Endothelial cell (in vitro differentiated cells): ENCODE measurements around the gene MGAT5. TPM values are rescaled to one million over a fixed set of nuclear protein-coding genes. Genes with fewer than 3 reads are reported as not detected.

ENCODE experiments used
- DNase-seq: peaks from one replicate; pipeline ENCODE4 v3.0.0; 2021; ENCODE audit warnings: low spot score
- H3K27ac Mint-ChIP-seq: one replicate; pipeline ENCODE4 v1.8.0; 2021; ENCODE audit warnings: mixed read lengths, inconsistent platforms; ENCODE audit not compliant: unreplicated experiment
- H3K27me3 Mint-ChIP-seq: one replicate; pipeline ENCODE4 v1.8.0; 2021; ENCODE audit warnings: mild to moderate bottlenecking, moderate library complexity, mixed read lengths, inconsistent platforms; ENCODE audit not compliant: unreplicated experiment
- H3K36me3 Mint-ChIP-seq: one replicate; pipeline ENCODE4 v1.8.0; 2021; ENCODE audit warnings: mild to moderate bottlenecking, low read depth, mixed read lengths, inconsistent platforms; ENCODE audit not compliant: unreplicated experiment
- H3K4me1 Mint-ChIP-seq: one replicate; pipeline ENCODE4 v1.8.0; 2021; ENCODE audit warnings: mild to moderate bottlenecking, mixed read lengths, inconsistent platforms; ENCODE audit not compliant: unreplicated experiment
- H3K4me3 Mint-ChIP-seq: one replicate; pipeline ENCODE4 v1.8.0; 2021; ENCODE audit warnings: mild to moderate bottlenecking, mixed read lengths, inconsistent platforms; ENCODE audit not compliant: unreplicated experiment
- H3K9me3 Mint-ChIP-seq: one replicate; pipeline ENCODE4 v1.8.0; 2021; ENCODE audit warnings: mixed read lengths, inconsistent platforms; ENCODE audit not compliant: unreplicated experiment
- total RNA-seq: library from RNA; stranded (reverse); fragmentation: NEBNext Ultra II Directional; extraction: Animal tissue kit (Norgen Biotek cat#: 25700); gene quantifications from one replicate; pipeline ENCODE4 v1.2.1, GENCODE V29; 2021; ENCODE audit not compliant: unreplicated experiment
- TF ChIP-seq, protein P1 (sequence below): fragments of 200-600 bp; sonication (generic); IDR thresholded peaks from one replicate; pipeline ENCODE4 v1.5.0; 2021; ENCODE audit warnings: antibody characterized with exemption; ENCODE audit not compliant: unreplicated experiment

MGAT5 gene
- total RNA-seq, 1 donor from 2014 or later = 124 TPM

DNA sequence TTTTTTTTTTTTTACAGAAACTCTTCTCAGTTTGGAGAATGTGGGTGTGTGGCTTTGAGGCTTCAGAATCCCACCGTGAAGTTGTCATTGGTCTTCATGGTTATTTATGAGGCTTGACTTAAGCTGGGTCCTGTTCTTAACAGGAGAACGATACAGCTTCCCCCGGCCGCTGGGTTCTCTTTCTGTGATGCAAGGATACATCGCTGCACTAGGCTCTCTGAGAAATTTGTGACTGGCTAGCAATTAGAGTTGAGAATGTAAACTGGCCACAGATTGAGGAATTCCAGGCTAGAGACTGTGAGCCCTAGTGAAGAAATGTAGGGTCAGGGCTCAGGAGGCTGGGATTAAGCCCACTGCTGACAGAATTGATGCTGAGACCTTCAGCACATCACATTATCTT is 29.8 kb downstream of the MGAT5 start:
- no peak for DNase-seq
- TF ChIP-seq, protein P1, sequence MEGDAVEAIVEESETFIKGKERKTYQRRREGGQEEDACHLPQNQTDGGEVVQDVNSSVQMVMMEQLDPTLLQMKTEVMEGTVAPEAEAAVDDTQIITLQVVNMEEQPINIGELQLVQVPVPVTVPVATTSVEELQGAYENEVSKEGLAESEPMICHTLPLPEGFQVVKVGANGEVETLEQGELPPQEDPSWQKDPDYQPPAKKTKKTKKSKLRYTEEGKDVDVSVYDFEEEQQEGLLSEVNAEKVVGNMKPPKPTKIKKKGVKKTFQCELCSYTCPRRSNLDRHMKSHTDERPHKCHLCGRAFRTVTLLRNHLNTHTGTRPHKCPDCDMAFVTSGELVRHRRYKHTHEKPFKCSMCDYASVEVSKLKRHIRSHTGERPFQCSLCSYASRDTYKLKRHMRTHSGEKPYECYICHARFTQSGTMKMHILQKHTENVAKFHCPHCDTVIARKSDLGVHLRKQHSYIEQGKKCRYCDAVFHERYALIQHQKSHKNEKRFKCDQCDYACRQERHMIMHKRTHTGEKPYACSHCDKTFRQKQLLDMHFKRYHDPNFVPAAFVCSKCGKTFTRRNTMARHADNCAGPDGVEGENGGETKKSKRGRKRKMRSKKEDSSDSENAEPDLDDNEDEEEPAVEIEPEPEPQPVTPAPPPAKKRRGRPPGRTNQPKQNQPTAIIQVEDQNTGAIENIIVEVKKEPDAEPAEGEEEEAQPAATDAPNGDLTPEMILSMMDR = no peak
- peaks cover 8% of the 10 kb centered on the region for H3K36me3 Mint-ChIP-seq
- H3K27ac Mint-ChIP-seq = no peak overlapping the region
- no peaks in the 10 kb centered on the region for H3K9me3 Mint-ChIP-seq
- H3K4me3 Mint-ChIP-seq = no peak overlapping the region
- H3K27me3 Mint-ChIP-seq = no peaks in the 10 kb centered on the region
- H3K4me1 Mint-ChIP-seq = peaks cover 5% of the 10 kb centered on the region

DNA sequence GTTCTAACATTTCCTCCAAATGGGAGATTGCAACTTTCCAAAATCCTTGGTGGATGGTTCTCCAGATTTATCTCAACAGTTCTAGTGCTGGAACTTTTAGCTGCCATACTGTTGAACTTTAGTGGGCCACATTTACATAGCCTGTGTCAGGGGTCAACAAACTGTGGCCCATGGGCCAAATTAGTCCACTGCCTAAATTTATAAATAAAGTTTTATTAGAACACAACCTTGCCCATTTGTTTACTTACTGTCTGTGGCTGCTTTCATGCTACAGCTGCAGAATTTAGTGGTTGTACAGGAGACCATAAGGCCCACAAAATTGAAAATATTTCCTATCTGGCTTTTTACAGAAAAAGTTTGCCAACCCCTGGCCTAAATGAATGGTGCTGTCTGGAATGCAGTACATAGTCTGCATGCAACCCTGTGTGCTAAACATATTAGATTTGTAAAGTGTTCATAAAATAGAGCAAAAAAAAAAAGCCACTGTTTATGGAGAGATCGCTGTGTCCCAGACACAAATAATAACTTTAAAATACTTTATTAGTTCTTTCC is 30.3 kb downstream of the MGAT5 start:
- Mint-ChIP-seq H3K36me3 (peaks cover 4% of the 10 kb centered on the region), H3K27ac (no peak overlapping the region), H3K9me3 (no peaks in the 10 kb centered on the region), H3K27me3 (no peaks in the 10 kb centered on the region), H3K4me1 (peaks cover 5% of the 10 kb centered on the region), H3K4me3 (no peak overlapping the region)
- no peak for DNase-seq
- TF ChIP-seq, protein P1 = no peak

DNA sequence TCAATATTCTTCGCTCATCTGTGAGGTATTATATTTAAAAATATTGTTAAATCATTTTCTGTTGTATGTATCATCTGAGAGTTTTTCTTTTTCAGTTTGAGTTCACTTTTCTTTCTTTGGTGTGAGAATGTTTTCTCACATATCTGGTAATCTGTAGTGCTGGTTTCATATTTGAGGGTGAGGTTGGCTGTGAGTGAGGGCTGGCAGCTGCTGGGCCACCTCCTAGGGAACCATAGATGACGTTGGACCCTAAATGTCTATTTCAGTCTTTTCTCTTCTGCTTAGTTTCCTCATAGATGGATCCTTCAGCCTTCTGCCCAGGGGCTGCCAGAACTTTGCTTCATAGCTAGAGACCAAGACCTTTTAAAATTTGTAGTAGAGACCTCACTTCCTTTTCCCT is 33.5 kb downstream of the MGAT5 start:
- H3K27ac Mint-ChIP-seq = no peak overlapping the region
- no peak overlapping the region for H3K4me3 Mint-ChIP-seq
- H3K27me3 Mint-ChIP-seq = no peaks in the 10 kb centered on the region
- H3K4me1 Mint-ChIP-seq = peaks cover 7% of the 10 kb centered on the region
- DNase-seq = no peak
- TF ChIP-seq, protein P1 = no peak
- no peaks in the 10 kb centered on the region for H3K9me3 Mint-ChIP-seq
- H3K36me3 Mint-ChIP-seq = no peaks in the 10 kb centered on the region

DNA sequence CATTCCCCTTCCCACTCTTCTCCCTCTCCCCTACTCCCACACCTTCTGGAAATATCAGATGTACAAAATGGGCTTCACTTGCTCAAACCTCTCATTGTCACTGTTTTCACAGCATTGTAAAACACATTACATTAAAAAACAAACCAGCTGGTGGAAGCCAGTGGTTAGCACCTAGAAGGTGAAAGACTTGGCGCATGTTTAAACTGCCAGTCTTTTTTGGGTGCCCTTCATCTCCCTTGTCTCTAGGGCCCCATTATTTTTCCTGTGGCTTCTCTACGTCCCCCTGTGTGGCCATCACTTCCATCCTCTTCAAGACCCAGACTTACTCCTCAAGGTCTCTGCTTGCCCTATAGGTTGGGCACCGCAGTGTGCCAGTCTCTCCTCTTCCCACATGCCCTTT is 34.9 kb downstream of the MGAT5 start:
- TF ChIP-seq, protein P1 = no peak
- H3K36me3 Mint-ChIP-seq = no peaks in the 10 kb centered on the region
- DNase-seq = no peak
- no peak overlapping the region for H3K4me3 Mint-ChIP-seq
- H3K27ac Mint-ChIP-seq = no peak overlapping the region
- peaks cover 12% of the 10 kb centered on the region for H3K4me1 Mint-ChIP-seq
- H3K9me3 Mint-ChIP-seq = no peaks in the 10 kb centered on the region
- H3K27me3 Mint-ChIP-seq = no peaks in the 10 kb centered on the region

DNA sequence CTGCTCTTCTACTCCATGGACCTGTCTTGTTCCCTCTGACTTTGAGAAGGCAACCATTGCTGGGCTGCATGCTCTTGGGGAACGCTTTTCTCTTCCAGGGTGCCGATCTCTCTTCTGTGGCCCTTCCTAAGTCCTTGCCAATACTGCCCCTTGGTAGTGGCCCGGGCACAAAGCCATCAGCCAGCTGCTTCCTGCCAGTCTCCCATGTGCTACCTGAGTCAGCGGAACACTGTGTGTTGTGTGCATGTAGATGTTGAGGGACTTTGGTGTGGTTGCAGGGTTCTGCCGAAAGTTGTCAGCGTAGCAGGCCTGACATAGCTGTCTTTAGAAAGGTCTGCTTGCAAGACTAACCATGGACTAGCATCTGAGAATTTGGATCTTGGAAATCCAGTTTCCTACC is 35.4 kb downstream of the MGAT5 start:
- H3K4me3 Mint-ChIP-seq = no peak overlapping the region
- no peak overlapping the region for H3K27ac Mint-ChIP-seq
- TF ChIP-seq, protein P1 = no peak
- no peak for DNase-seq
- no peaks in the 10 kb centered on the region for H3K27me3 Mint-ChIP-seq
- H3K4me1 Mint-ChIP-seq = peaks cover 16% of the 10 kb centered on the region
- no peaks in the 10 kb centered on the region for H3K9me3 Mint-ChIP-seq
- no peaks in the 10 kb centered on the region for H3K36me3 Mint-ChIP-seq
